Vagina (tissue), 2 donors: ENCODE data around the gene UFD1. TPM values are rescaled to one million over a fixed set of nuclear protein-coding genes. Genes with fewer than 3 reads are reported as not detected.

Experiments used
- DNase-seq, 2 donors: peaks; one replicate each; pipeline ENCODE4 v3.0.0-alpha.2; 2017; ENCODE audit errors: extremely low spot score in 2 of 2
- H3K27ac ChIP-seq: fragments of 200-600 bp; sonication (generic); one replicate; pipeline ENCODE4 v1.5.1; 2019
- H3K27me3 ChIP-seq: fragments of 200-600 bp; sonication (generic); one replicate; pipeline ENCODE4 v1.5.1; 2019
- H3K36me3 ChIP-seq, 2 donors: fragments of 200-600 bp; sonication (generic); one replicate each; pipeline ENCODE4 v1.5.1; 2017 to 2019
- H3K4me1 ChIP-seq: fragments of 200-600 bp; sonication (generic); one replicate; pipeline ENCODE4 v1.5.1; 2019
- H3K4me3 ChIP-seq, 2 donors: fragments of 200-600 bp; sonication (generic); 1 replicate in 1 of 2; 2 replicates in 1 of 2; pipeline ENCODE4 v1.5.1; 2016 to 2019
- H3K9me3 ChIP-seq: fragments of 200-600 bp; sonication (generic); one replicate; pipeline ENCODE4 v1.5.1; 2019
- CTCF ChIP-seq, 3 experiments: fragments of 450-650 bp in 2 of 3; fragments of 200-600 bp in 1 of 3; sonication (generic) in 1 of 3; IDR thresholded peaks; one replicate each; pipeline ENCODE4 v1.5.1; 2017 to 2019; ENCODE audit warnings: antibody characterized with exemption in 3 of 3, mild to moderate bottlenecking in 2 of 3, moderate library complexity in 2 of 3
- POLR2A ChIP-seq, 2 donors: fragments of 450-650 bp; IDR thresholded peaks; one replicate each; pipeline ENCODE4 v1.6.1; 2017; ENCODE audit warnings: antibody characterized with exemption in 2 of 2, mild to moderate bottlenecking in 2 of 2, moderate library complexity in 2 of 2
- POLR2AphosphoS5 ChIP-seq, 2 donors: sonication (generic); formaldehyde crosslinking; IDR thresholded peaks; one replicate each; pipeline ENCODE4 v1.9.0; 2017; ENCODE audit warnings: antibody characterized with exemption in 2 of 2, mild to moderate bottlenecking in 2 of 2, low read depth in 1 of 2; ENCODE audit not compliant: insufficient read depth in 1 of 2
- intact Hi-C: fragments of 100-400 bp; cut with DNase I; formaldehyde crosslinking; loops from one replicate; pipeline ENCODE4 v1.15.1; 2023
- total RNA-seq: library from RNA; depleted of rRNA; stranded (reverse); fragments of >200 nt; gene quantifications from one replicate; pipeline ENCODE4 v1.2.3, GENCODE V29; 2016

Gene UFD1
- total RNA-seq, 1 donor from 2014 or later = 66.8 TPM

GRCh38 chr22:19434829-19435580, 44.0 kb downstream of the UFD1 start:
- H3K27me3 ChIP-seq = no peaks in the 10 kb centered on the region
- no peak overlapping the region for H3K4me3 ChIP-seq
- TF ChIP-seq CTCF (IDR thresholded peaks at IDR 0.05) (no peak), POLR2AphosphoS5 (IDR thresholded peaks at IDR 0.05; ENCODE audit: insufficient read depth in 1 of 2, low read depth in 1 of 2) (no peak), POLR2A (IDR thresholded peaks at IDR 0.05) (no peak)
- H3K9me3 ChIP-seq = no peaks in the 10 kb centered on the region
- no peak overlapping the region for H3K27ac ChIP-seq
- no peak for DNase-seq
- H3K4me1 ChIP-seq = peaks cover 20% of the 10 kb centered on the region
- intact Hi-C loops = no loop called here
- H3K36me3 ChIP-seq = peaks cover 0 to 26% of the 10 kb centered on the region in 2 donors

- TF ChIP-seq CTCF (IDR thresholded peaks at IDR 0.05) = no peak
- TF ChIP-seq POLR2A (IDR thresholded peaks at IDR 0.05) = no peak
- TF ChIP-seq POLR2AphosphoS5 (IDR thresholded peaks at IDR 0.05; ENCODE audit: insufficient read depth in 1 of 2, low read depth in 1 of 2) = no peak
- intact Hi-C loops = no loop called here
- H3K4me3 ChIP-seq = no peak overlapping the region
- H3K27me3 ChIP-seq = no peaks in the 10 kb centered on the region
- H3K4me1 ChIP-seq = peaks cover 26% of the 10 kb centered on the region
- no peak for DNase-seq
- H3K27ac ChIP-seq = no peak overlapping the region
- H3K9me3 ChIP-seq = no peaks in the 10 kb centered on the region
- H3K36me3 ChIP-seq = peaks cover 0 to 26% of the 10 kb centered on the region in 2 donors
Measured at GRCh38 chr22:19434401-19434800, 44.6 kb downstream of the UFD1 start.

- Histone ChIP-seq H3K27ac (peak within 1 kb of the TSS; percentile 88), H3K36me3 (peaks cover 0 to 26% of the 10 kb centered on the region in 2 donors), H3K9me3 (no peaks in the 10 kb centered on the region), H3K27me3 (no peaks in the 10 kb centered on the region), H3K4me1 (peaks cover 37% of the 10 kb centered on the region), H3K4me3 (peak within 1 kb of the TSS; percentile 81 to 93)
- intact Hi-C loops = loop anchor here (2.0 kb wide), 1 partner anchor 47 kb away; the partner anchor contains the start of genes CDC45 and UFD1
- no peak for DNase-seq
- TF ChIP-seq POLR2AphosphoS5 (IDR thresholded peaks at IDR 0.05; ENCODE audit: insufficient read depth in 1 of 2, low read depth in 1 of 2) (peak; percentile 57 to 89), POLR2A (IDR thresholded peaks at IDR 0.05) (peak in 1 of 2 donors; percentile 59), CTCF (IDR thresholded peaks at IDR 0.05) (no peak)
Measured at GRCh38 chr22:19432133-19432851, 46.7 kb downstream of the UFD1 start, which contains the start of gene MRPL40. Gene MRPL40, plus strand, starts transcription at chr22:19432545. Its CDS starts 10 bp downstream, at chr22:19432555.

- TF ChIP-seq POLR2AphosphoS5 (IDR thresholded peaks at IDR 0.05; ENCODE audit: insufficient read depth in 1 of 2, low read depth in 1 of 2) (no peak), POLR2A (IDR thresholded peaks at IDR 0.05) (peak in 1 of 2 donors; percentile 19)
- Histone ChIP-seq H3K4me3 (peak within 1 kb of the TSS; percentile 81 to 93), H3K4me1 (peaks cover 37% of the 10 kb centered on the region), H3K36me3 (peaks cover 0 to 25% of the 10 kb centered on the region in 2 donors), H3K27ac (peak within 1 kb of the TSS; percentile 88), H3K27me3 (no peaks in the 10 kb centered on the region), H3K9me3 (no peaks in the 10 kb centered on the region)
- intact Hi-C loops = loop anchor here (2.0 kb wide), 1 partner anchor 47 kb away; the partner anchor contains the start of genes CDC45 and UFD1
- no peak for DNase-seq
Measured at GRCh38 chr22:19431649-19432132, 47.3 kb downstream of the UFD1 start, which contains the start of gene HIRA. Gene HIRA, minus strand, starts transcription at chr22:19431733. Its CDS starts 257 bp downstream, at chr22:19431476.

GRCh38 chr22:19430890-19431541, 48.0 kb downstream of the UFD1 start:
- intact Hi-C loops = no loop called here
- Histone ChIP-seq H3K9me3 (no peaks in the 10 kb centered on the region), H3K27ac (peak overlapping the region; percentile 51), H3K27me3 (no peaks in the 10 kb centered on the region), H3K36me3 (peaks cover 0 to 19% of the 10 kb centered on the region in 2 donors), H3K4me1 (peaks cover 37% of the 10 kb centered on the region), H3K4me3 (peak overlapping the region; percentile 81 to 93)
- no peak for DNase-seq
- TF ChIP-seq POLR2AphosphoS5 (IDR thresholded peaks at IDR 0.05; ENCODE audit: insufficient read depth in 1 of 2, low read depth in 1 of 2) (no peak), CTCF (IDR thresholded peaks at IDR 0.05) (no peak), POLR2A (IDR thresholded peaks at IDR 0.05) (no peak)
